HUES48 (cell line): ENCODE data around the gene MBP.
A peak's percentile ranks its signal among the peaks of the same experiment; 100 is the strongest.

Experiments
- H3K27ac ChIP-seq: one replicate; pipeline ENCODE4 v1.7.0; 2013; ENCODE audit warnings: low read depth, low read length, inconsistent platforms
- H3K27me3 ChIP-seq: 2 replicates; pipeline ENCODE4 v1.6.1; 2013; ENCODE audit warnings: mild to moderate bottlenecking, low read length; ENCODE audit not compliant: control insufficient read depth, insufficient read depth
- H3K36me3 ChIP-seq: 2 replicates; pipeline ENCODE4 v1.6.1; 2013; ENCODE audit warnings: low read length; ENCODE audit not compliant: control insufficient read depth, insufficient read depth
- H3K4me1 ChIP-seq: 2 replicates; pipeline ENCODE4 v1.6.1; 2013; ENCODE audit warnings: mild to moderate bottlenecking, low read length; ENCODE audit not compliant: control insufficient read depth, insufficient read depth
- H3K4me3 ChIP-seq: 2 replicates; pipeline ENCODE4 v1.5.1; 2013; ENCODE audit warnings: mild to moderate bottlenecking, low read depth, low read length
- H3K9ac ChIP-seq: 2 replicates; pipeline ENCODE4 v1.6.1; 2013; ENCODE audit warnings: mild to moderate bottlenecking, low read depth, low read length, moderate library complexity
- H3K9me3 ChIP-seq: 2 replicates; pipeline ENCODE4 v1.6.1; 2013; ENCODE audit warnings: low read length; ENCODE audit not compliant: control insufficient read depth, insufficient read depth

MBP gene

GRCh38 chr18:77058290-77058835 lies 74.2 kb downstream of the MBP start:
- Histone ChIP-seq H3K27me3 (no peaks in the 10 kb centered on the region), H3K36me3 (no peaks in the 10 kb centered on the region), H3K9me3 (no peaks in the 10 kb centered on the region), H3K9ac (no peak overlapping the region), H3K27ac (no peak overlapping the region), H3K4me1 (peaks cover 37% of the 10 kb centered on the region), H3K4me3 (no peak overlapping the region)

- peaks cover 37% of the 10 kb centered on the region for H3K4me1 ChIP-seq
- no peak overlapping the region for H3K4me3 ChIP-seq
- no peaks in the 10 kb centered on the region for H3K27me3 ChIP-seq
- H3K9me3 ChIP-seq, result no peaks in the 10 kb centered on the region
- no peak overlapping the region for H3K27ac ChIP-seq
- H3K36me3 ChIP-seq, result no peaks in the 10 kb centered on the region
- no peak overlapping the region for H3K9ac ChIP-seq
Measured at GRCh38 chr18:77057006-77057395, 75.6 kb downstream of the MBP start.

GRCh38 chr18:77056344-77057005 lies 76.1 kb downstream of the MBP start:
- Histone ChIP-seq H3K27me3 (no peaks in the 10 kb centered on the region), H3K9me3 (no peaks in the 10 kb centered on the region), H3K9ac (no peak overlapping the region), H3K4me1 (peaks cover 37% of the 10 kb centered on the region), H3K36me3 (no peaks in the 10 kb centered on the region), H3K27ac (peak overlapping the region; percentile 14), H3K4me3 (no peak overlapping the region)

- H3K27ac ChIP-seq, result no peak overlapping the region
- no peaks in the 10 kb centered on the region for H3K27me3 ChIP-seq
- no peaks in the 10 kb centered on the region for H3K9me3 ChIP-seq
- H3K4me1 ChIP-seq, result peaks cover 37% of the 10 kb centered on the region
- H3K36me3 ChIP-seq, result no peaks in the 10 kb centered on the region
- H3K9ac ChIP-seq, result no peak overlapping the region
- no peak overlapping the region for H3K4me3 ChIP-seq
Measured at GRCh38 chr18:77055429-77056300, 76.9 kb downstream of the MBP start.

DNA sequence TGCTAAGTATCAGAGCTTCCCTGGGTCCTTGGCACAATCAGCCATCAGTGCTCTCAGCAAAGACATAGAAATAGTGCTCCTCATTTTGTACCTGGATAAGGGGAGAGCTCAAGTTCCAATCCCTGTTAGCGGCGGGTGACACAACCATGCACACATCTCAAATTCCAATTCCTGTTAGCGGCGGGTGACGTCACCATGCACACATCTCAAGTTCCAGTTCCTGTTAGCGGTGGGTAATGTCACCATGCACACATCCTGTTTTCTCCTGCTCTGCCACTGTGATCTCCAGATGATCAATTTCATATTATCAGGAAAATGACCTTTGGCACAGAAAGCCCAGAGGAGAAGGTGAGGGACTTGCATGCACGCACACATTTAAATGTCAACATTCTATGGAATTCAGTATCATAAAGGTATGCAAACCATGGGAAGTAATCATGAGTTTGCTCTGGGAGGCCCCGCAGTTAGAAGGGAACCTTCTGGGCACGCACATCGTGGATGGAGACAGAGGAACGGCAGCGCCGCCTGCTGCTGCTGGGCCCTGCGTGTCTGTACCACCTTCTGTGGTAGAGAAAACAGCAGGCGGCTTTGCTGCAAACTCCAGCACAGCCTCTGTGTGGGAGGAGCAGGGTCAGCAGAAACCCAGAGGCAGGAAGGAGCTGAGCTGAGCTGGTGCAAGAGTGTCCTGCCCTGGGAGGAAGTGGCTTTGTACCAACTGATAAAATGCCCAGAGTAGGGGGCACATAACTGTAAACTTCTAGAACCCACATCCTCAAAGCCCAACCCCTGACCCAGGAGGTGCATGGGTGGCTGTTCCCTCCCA lies 77.8 kb downstream of the MBP start:
- Histone ChIP-seq H3K9ac (no peak overlapping the region), H3K27me3 (no peaks in the 10 kb centered on the region), H3K9me3 (no peaks in the 10 kb centered on the region), H3K27ac (no peak overlapping the region), H3K4me1 (peaks cover 37% of the 10 kb centered on the region), H3K4me3 (no peak overlapping the region), H3K36me3 (no peaks in the 10 kb centered on the region)

GRCh38 chr18:77054288-77054605 lies 78.3 kb downstream of the MBP start:
- no peak overlapping the region for H3K27ac ChIP-seq
- H3K4me3 ChIP-seq, result no peak overlapping the region
- no peaks in the 10 kb centered on the region for H3K36me3 ChIP-seq
- H3K27me3 ChIP-seq, result no peaks in the 10 kb centered on the region
- H3K9ac ChIP-seq, result no peak overlapping the region
- H3K9me3 ChIP-seq, result no peaks in the 10 kb centered on the region
- H3K4me1 ChIP-seq, result peaks cover 37% of the 10 kb centered on the region

GRCh38 chr18:77053616-77054287 lies 78.8 kb downstream of the MBP start:
- Histone ChIP-seq H3K27me3 (no peaks in the 10 kb centered on the region), H3K4me3 (no peak overlapping the region), H3K9me3 (no peaks in the 10 kb centered on the region), H3K36me3 (no peaks in the 10 kb centered on the region), H3K27ac (no peak overlapping the region), H3K4me1 (peaks cover 33% of the 10 kb centered on the region), H3K9ac (no peak overlapping the region)

DNA sequence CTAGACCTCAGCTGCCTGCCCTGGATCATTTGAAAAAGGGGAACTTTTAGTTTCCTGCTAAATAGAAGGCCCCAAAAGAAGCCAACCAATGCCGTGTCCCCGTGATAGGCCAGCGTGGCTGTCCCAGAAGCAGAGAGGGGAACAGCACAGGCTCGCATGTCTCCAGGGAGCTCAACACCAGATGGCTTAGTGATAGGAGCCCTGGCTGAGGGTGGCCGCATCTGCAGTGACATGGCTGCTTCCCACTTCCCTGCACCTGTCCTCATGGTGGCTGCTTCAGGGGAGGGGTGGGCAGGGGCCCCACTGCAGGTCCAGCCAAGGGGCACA lies 79.6 kb downstream of the MBP start:
- H3K27me3 ChIP-seq, result no peaks in the 10 kb centered on the region
- peaks cover 31% of the 10 kb centered on the region for H3K4me1 ChIP-seq
- H3K9me3 ChIP-seq, result no peaks in the 10 kb centered on the region
- H3K36me3 ChIP-seq, result no peaks in the 10 kb centered on the region
- H3K27ac ChIP-seq, result no peak overlapping the region
- H3K9ac ChIP-seq, result no peak overlapping the region
- H3K4me3 ChIP-seq, result no peak overlapping the region

- Histone ChIP-seq H3K4me1 (peaks cover 31% of the 10 kb centered on the region), H3K36me3 (no peaks in the 10 kb centered on the region), H3K4me3 (no peak overlapping the region), H3K9me3 (no peaks in the 10 kb centered on the region), H3K9ac (no peak overlapping the region), H3K27me3 (no peaks in the 10 kb centered on the region), H3K27ac (no peak overlapping the region)
Measured at GRCh38 chr18:77052297-77052982, 80.1 kb downstream of the MBP start.

- H3K27me3 ChIP-seq, result no peaks in the 10 kb centered on the region
- H3K9me3 ChIP-seq, result no peaks in the 10 kb centered on the region
- H3K4me1 ChIP-seq, result peaks cover 24% of the 10 kb centered on the region
- no peak overlapping the region for H3K4me3 ChIP-seq
- H3K27ac ChIP-seq, result no peak overlapping the region
- no peak overlapping the region for H3K9ac ChIP-seq
- H3K36me3 ChIP-seq, result no peaks in the 10 kb centered on the region
Measured at GRCh38 chr18:77051581-77052296, 80.8 kb downstream of the MBP start.
